Right hindlimb (tissue), 1 donor: Measurements from ENCODE around the gene SHOC2.
"Not testable (repeated sequence)": the region's sequence is repeated elsewhere in the genome, so short reads cannot be mapped to it uniquely, and the experiment has no call there.

ENCODE experiments used
- DNase-seq: peaks from one replicate; pipeline ENCODE4 v3.0.0-alpha.2; 2018

SHOC2 gene

DNA sequence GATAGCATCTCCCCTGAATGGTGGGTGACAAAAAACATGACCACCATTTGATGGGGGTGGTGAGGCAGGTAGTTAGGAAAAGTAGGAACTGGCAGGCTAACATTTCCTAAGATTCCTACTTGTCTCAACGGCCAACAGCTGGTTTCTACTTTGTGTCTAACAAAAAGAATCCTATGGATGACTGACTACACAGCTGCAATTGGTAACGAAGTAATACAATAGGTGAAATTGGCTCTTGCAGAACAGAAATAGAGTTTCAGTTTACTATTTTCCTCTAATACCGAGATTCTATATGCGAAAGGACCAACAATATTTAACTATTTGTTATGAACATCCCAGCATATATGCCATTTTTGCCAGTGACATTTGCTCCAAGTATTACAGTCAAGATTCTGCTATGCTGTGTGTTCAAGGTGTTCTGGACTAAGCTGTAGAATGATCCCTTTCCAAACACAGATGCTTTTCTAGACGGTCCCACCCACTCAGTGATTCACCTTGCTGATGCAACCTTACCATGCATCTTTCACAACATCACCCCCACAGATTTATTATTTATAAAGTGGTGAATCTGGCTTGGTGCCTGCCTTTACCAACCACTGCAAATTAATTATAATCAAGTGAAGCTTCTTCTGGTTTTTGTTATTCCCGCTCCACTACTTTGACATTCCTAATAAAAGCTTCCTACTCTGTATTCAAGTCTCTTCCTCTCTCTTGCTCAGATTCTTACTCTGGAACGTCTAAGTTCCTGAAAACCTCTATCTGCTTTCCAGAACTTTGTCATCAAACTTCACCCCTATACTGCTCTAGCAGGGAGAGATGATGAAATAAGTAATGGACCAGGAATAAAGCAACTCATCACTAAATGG is 17.2 kb upstream of the SHOC2 start:
- DNase-seq: no peak

DNA sequence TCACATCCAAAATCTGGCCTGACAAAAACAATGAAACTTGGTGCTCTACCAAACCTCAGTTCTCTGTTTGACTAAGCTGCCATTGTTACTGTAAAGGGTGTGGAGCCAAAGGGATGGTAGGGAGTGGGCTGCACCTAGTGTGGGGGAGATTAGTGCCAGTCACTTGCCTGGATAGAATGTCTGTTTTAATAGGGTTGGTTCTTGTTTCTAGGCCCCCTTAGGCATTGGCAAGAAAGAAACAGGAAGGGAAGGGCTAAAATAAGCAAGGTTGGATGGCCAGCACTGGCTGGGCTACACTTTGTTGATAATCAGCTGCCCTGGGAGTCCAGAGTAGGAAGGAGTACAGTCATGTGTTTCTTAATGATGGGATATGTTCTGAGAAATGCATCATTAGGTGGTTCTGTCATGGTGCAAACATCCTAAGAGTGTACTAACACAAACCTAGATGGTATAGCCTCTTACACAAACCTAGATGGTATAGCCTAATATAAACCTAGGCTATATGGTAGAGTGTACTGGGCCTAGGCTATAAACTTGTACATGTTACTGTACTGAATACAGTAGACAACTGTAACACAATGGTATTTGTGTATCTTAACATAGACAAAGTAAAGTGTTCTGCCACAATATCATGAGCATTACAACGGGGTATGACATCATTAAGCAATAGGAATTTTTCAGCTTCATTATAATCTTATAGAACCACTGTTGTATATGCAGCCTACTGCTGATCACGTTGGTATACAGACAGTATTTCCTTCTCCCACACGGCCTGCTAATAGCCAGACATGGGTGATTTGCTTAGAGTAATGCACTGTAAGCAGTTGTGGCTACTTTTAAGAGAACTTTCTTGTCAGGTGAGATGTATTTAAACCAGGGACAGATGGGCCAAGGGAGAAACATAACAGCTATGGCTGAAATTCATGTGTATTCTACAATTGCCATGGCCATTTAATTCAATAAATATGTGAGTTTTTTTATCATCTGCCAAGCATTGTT is 15.8 kb upstream of the SHOC2 start:
- DNase-seq: no peak

DNA sequence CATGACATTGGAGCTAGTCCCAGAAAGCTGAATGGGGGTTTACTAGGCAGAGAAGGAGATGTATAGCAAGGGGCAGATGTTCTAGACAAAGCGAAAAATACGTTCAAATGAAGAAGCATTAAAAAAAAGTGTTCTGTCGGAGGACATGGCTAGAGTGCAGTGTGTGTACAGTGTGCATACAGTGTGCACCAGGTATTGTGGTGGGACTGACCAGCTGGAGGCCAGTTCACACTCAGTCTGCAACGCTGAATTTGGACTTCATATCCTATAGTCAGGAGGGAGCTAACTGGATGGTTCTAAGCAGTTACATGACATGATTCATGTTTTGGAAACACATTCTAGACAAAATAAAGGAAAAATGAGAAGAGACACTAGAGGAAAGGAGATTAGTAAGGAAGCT is 9.3 kb upstream of the SHOC2 start:
- no peak for DNase-seq

DNA sequence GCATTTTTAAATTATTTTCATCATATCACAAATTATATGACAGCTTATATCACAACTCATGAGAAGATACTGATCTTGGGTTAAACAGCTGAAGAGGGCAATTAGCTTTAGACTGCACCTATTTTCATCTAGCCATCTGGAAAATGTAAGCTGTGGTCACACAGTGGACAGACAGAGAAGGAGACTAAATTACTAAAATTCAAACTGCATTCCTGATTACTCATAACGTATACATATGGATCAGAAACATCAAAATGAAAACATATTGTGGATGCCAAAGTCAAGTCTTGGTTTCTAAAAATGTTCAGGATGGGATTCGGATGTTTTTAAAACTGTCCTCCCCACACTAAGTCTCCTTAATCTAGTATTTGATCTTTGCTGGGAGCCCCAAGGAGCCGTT is 7.0 kb upstream of the SHOC2 start:
- DNase-seq: no peak

DNA sequence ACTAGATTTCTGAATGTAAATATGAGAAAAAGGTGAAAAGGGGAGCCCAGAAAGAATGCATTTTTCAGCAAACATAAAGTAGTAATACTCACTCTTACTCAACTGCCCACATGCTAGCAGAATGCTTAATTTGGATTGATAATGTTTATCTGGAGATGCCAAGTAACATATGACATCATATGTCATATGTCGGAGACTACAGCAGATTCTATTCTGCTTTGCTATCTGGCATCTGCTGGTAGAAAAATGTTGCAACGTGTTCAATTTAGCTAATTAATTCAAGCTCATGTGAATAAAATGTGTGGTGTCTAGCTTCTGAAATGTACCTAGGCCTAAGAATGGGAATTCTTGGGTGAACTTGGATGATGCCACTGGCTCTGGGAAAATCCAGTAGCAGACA is 5.0 kb upstream of the SHOC2 start:
- no peak for DNase-seq

DNA sequence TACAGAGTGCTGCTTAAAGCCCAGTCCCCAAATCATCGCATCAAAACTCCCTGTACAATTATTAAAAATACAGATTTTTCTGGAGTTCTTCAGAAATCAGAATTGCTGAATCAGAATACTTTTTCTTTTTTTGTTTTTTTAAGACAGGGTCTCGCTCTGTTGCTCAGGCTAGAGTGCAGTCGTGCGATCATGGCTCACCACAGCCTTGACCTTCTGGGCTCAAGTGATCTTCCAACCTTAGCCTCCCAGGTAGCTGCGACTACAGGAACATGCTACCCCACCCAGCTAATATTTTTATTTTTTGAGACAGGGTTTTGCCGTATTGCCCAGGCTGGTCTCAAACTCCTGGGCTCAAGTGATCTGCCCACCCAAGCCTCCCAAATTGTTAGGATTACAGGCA is 4.4 kb upstream of the SHOC2 start:
- no peak for DNase-seq

DNA sequence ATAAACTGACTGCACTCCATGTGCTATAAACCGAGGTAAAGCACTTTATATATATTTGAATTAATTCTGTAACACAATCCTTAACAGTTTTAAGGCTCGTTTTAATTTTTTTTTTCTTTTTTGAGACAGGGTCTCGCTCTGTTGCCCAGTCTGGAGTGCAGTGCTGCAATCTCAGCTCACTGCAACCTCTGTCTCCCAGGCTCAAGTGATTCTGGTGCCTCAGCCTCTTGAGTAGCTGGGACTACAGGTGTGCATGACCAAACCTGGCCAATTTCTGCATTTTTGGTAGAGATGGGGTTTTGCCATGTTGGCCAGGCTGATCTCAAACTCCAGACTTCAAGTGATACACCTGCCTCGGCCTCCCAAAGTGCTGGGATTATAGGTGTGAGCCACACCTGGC is 3.8 kb upstream of the SHOC2 start:
- DNase-seq: not testable (repeated sequence)

DNA sequence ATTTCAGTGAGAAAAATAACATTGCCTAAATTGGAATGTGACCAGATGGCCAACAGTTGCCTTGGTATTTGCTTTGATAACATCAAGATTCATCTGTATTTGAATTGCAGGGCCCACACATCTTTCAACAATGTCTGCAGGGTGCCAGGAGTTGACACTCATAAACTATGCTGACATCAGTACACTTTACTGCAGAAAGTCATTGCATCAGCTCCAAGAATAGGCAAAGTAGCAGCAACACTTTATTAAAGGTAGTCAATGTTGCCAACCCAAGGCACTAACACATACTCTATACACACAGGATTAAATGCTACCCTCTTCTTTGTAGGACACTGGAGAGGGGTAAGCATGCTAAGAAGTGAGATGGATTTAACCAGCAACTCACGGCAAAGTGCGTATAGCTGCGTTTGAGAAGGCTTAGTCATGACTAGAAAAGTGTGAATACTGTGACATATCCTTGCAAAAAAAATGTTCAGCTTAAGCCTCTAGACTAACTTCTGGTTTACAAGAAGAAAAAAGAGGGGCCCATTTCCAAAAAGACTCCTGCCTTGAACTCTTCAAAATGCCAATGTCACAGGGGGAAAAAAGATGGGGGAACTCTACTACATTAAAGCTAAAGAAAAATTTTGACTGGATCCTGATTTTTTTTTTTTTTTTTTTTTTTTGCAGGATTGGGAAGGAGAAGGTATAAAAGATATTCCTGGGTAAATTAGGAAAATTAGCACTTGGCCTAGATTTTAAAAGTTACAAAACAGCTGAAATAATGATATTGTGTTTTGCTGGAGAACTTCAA is 2.7 kb upstream of the SHOC2 start:
- no peak for DNase-seq

DNA sequence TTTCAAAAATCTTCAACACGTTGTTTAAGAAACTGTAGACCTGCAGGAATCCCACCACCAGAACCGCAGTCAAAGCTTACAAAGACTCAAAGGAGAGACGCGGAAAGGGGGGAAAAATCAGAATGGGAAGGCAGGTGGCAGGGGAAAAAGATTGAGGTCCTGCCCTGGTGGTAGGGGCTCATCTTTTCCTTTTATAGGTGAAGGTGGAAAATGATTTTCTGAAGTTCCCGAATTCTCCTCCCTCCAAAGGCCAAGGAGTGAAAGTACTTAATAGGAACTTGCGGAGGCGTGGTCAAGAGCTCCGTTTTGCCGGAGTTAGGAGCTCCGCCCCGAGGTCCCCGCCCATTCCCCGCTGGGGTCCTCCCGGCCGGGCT is 1.1 kb upstream of the SHOC2 start:
- peak; percentile 97 for DNase-seq

DNA sequence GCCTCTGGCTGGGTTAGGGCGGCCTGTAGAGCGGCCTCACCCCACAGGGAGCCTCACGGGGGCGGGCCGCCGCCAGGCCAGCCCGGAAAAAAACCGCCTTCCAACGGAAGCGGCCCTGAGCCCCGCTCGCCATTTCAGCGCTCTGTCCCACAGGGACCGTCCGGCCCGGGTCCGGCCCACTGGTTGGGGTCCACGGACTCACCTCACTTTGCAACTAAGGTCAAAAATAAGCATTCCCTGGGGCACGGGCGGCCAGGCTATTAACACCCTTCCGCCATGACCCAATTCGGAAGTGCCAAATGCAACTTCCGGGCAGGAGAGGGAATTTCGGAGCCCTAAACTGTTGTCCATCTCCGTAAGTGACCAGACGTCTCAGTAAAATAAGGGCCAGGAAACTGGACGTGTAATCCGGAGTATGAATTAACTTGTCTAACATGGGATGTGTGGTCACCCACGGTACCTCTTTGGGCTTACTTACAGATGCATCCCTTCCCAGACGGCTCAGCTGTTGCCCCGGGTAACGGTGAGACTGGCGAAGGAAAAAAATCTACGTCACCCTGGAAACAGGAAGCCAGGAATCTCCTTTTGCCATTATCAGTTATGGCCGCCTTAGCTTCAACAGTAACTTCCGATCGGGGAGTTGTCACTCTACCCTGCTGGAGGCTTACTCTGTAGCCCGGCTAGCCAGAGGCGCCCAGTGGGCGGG is 608 bp upstream of the SHOC2 start, which contains the start of gene BBIP1:
BBIP1 (minus strand) TSS at position 538 of the 706 bp plus-strand sequence. CDS start 1,023 bp downstream, outside the sequence.
- no peak for DNase-seq

DNA sequence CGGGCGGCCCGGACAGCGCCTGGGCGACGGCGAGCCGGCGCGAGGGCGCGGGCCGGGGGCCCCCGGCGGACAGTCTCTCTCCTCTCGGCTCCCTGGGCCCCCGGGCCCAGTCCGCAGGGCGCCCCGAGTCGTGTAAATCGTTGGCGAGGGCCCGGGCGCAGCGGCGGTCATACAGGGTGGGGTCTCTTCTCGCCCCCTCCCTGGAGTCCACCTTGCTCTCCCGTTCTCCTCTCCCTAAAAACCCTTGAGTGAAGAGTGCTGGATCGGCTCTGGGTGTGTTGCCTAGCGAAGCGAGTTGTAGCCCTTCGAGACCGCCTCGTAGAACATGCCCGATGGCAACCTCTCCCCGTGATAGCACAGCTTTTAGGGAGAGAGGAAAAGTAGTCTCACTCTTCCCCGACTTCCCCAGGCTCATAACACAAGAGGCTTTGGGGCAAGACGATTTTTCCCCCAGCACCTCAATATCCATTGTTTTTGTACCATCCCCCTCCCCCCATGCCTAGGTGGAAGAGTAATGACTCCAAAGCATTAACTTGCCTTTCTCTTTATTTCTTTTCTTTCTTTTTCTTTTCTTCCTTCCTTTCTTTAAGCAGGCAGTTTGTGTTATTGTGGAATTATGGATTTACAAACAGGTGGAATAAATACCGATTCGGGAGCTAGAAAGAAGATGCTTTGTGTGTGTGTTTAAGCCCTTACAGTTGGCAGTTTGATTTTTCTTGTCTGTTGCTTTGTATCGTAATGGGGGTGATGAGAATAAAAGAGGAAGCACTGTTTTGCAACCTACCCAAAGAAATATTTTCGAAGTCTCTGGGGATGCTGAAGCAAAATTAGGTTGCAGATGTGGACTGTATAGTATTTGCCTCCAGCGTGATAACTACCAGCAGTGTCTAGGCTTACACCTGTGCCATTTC is 822 bp downstream of the SHOC2 start:
- DNase-seq: peak; percentile 65

DNA sequence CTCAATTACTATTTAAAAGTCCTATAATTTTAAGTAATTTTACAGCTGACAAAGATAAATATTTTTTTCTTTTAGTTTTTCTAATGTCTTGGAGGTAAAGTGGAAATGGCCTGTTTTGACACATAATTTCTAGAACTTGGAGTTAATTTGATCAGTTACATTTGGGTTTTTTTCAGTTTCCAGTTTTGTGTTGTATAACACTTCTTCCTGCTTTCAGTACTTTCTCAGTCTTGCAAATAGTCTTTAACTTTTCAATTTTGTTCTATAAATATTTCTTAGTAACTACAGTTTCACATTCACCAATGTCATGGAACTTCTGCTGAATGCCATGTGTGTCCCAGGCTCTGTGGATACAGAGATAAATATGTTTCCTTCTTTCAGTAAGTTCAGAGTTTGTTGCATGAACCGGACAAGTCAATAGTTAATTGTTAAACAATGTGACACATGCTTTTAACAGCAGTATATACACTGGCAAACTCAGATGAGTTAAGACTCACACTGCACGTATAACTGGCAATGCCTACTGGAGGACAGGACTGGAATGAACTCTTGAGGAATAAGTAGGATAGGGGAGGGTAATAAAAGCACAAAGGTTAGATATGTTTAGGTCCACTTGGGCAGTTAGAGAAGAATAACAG is 4.6 kb downstream of the SHOC2 start:
- no peak for DNase-seq

DNA sequence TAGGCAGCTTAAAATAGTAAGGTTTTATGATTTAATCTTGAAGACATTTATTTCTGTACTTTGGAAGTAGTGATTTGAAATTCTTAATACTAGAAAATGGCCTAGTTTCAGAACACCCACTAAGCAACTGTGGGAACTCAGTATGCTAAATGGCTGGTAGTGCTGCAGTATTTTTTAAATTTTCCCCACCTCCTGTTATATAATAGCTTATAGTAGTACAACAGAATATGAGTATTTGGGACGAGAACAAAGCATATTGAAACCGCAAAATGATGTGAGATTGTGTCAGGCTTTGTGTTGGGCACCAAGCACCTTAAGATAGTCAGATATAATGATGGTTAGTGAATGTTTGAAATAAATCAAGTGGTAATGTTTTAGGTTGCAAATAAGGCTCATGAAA is 8.1 kb downstream of the SHOC2 start:
- no peak for DNase-seq

DNA sequence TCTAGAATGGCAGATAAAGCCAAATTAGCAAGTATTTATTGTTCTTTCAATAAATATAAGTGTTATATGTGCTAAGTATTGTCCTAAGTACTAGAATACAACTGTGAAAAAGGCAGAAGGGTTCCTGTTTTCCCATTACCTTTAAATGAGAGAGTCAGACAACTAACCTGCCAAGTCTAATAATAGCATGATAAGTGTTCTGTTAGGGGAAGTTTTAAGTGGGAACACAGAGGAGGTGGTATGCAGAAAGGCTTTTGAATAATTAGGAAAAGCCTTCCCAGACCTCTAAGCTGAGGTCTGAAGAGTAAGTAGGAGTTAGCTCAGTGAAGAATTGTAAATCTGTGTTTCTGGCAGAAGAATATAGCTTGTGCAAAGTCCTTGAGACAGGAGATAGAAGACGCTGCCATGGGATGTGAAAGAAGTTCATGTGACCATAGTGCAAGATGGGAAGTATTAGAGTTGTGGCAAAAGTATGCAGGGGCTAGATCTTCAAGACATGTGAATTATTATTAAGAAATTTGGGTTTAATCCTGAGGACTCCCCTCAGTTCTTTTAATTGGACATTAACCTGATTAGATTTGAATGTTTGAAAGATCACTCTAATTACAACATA is 12.5 kb downstream of the SHOC2 start:
- no peak for DNase-seq

DNA sequence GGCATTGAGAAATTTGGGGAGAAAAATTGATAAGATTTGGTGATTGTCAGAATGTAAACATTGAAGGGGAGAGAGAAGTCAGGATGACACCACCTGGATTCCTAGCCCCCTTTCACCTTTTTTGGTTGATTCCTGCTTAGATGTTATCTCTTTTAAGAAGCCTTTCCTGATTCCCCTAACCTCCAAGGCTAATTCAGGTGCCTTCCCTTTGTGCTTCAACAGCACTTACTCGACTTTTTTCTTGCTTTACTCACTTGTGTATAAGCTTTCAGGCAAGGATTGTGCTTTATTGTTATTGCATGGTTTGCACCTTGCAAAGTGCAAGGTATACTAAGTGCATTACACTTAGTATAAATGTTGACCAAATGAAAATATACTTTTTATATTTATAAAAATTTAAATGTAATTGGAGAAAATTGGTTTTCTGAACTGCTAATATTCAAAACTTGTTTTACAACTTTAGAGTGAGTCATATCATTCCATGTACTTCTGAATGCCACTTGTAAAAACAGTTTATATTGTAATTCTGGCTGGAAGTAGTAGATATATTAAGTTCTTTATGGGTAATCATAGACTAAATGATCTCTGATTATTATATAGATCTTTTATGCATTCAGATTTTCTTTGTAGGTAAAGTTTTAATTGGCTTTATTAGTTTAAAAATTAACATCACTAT is 13.2 kb downstream of the SHOC2 start:
- DNase-seq: no peak

DNA sequence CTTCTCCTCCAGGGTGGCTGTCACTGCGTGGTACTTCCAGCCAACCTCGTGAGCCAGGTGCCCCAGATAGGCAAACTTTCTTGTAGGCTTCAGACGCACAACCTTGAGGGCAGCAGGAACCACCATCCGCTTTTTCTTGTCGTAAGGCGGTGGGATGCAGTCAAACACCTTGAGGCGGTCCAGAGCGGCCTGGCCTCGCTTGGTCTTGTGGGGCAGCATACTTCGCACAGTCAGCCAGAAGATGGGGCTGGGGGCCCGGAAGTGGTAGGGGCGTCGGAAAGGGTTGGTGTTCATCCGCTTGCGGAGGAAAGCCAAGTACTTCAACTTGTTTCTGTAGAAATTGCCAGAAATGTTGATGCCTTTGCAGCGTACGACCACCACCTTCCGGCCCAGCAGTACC is 17.4 kb downstream of the SHOC2 start:
- DNase-seq: no peak

DNA sequence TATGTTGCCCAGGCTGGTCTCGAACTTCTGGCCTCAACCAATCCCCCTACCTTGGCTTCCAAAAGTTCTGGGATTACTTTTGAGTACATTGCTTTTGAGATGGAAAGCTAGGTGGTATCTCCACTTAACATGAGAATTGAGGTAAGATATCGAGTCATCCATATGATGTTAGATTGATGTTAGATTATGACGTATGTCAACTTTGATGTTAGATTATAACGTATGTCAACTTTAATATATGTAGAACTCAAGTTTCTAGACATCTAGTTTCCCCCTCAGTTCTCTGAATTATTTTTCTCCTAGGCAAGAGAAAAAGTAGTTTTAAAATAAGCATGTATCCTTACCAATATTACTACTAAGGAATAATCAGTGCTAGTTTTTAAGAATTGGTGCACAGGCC is 20.0 kb downstream of the SHOC2 start:
- DNase-seq: no peak

DNA sequence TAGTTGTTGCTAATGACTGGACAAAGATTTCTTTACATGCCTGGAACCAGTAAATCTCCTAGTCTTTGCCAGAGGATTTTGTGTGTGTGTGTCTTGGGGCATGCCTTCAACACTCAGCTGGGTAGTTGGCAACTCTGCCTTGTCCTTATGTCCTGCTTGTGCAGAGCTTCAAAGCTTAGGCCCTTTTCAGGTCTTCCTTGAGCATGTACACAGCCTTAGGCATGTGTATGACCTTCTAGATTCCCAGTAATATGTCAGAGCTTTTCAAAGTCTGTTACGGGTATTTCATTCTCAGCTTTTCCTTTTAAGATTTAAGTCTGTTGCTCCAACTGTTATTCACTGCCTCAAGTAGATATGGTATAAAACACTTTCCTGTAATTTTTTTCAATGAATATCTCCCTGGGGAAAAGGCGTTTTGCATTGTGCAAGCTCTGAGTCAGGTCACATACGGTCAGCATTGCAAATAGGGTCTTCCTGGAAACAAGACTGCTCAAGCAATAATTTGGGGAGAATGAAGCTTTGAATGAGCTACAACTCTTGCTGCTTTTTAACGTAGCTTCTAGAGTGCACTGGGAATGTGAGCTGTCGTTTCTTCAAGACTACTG is 25.5 kb downstream of the SHOC2 start:
- no peak for DNase-seq

DNA sequence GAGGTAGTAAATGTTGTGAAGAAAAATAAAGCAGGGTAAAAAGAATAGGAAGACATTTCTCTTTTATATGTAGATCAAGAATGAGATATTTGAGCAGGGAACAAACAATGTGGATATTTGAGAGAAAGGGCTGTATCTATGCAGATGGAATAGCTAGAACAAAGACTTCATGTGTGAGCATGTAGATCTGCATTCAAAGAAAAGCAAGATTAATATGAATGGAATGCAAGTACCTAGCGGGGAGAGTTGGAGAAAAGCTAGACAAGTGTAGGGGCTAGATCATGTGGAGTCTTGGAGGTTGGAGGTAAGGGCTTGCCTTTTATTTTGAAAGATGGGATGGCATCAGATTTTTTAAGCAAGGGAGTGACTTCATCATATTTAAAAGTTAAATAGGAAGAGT is 27.1 kb downstream of the SHOC2 start:
- no peak for DNase-seq
